H9 (cell line): Measurements from ENCODE around the gene CDH13. TPM values are rescaled to one million over a fixed set of nuclear protein-coding genes. Genes with fewer than 3 reads are reported as not detected.

Experiments
- DNase-seq: peaks from one replicate; pipeline ENCODE4 v3.0.0-alpha.2; 2017
- H2AFZ ChIP-seq: one replicate; pipeline ENCODE4 v1.6.1; 2013; ENCODE audit warnings: mild to moderate bottlenecking, low read length, control low read depth, moderate library complexity
- H2AK5ac ChIP-seq: 2 replicates; pipeline ENCODE4 v1.6.1; 2013; ENCODE audit warnings: low read length, control low read depth, mixed read lengths; ENCODE audit not compliant: insufficient read length
- H2BK120ac ChIP-seq: one replicate; pipeline ENCODE4 v1.6.1; 2013; ENCODE audit warnings: low read depth, mild to moderate bottlenecking, low read length, control low read depth, inconsistent platforms; ENCODE audit not compliant: poor library complexity, severe bottlenecking
- H2BK12ac ChIP-seq: 2 replicates; pipeline ENCODE4 v1.6.1; 2013; ENCODE audit warnings: low read length, control low read depth, mixed read lengths, low read depth; ENCODE audit not compliant: insufficient read length
- H2BK15ac ChIP-seq: 2 replicates; pipeline ENCODE4 v1.6.1; 2013; ENCODE audit warnings: low read depth, low read length, control low read depth
- H2BK20ac ChIP-seq: one replicate; pipeline ENCODE4 v1.6.1; 2013; ENCODE audit warnings: low read depth, mild to moderate bottlenecking, low read length, control low read depth, inconsistent platforms; ENCODE audit not compliant: poor library complexity, severe bottlenecking
- H2BK5ac ChIP-seq: 2 replicates; pipeline ENCODE4 v1.6.1; 2013; ENCODE audit warnings: low read length, control low read depth, mixed read lengths; ENCODE audit not compliant: insufficient read length
- H3K14ac ChIP-seq: 2 replicates; pipeline ENCODE4 v1.6.1; 2013; ENCODE audit warnings: low read length, control low read depth; ENCODE audit not compliant: insufficient read depth
- H3K18ac ChIP-seq: 2 replicates; pipeline ENCODE4 v1.6.1; 2013; ENCODE audit warnings: low read depth, mild to moderate bottlenecking, mixed read lengths, low read length, control low read depth; ENCODE audit not compliant: insufficient read length
- H3K23ac ChIP-seq: 2 replicates; pipeline ENCODE4 v1.6.1; 2013; ENCODE audit warnings: low read length, control low read depth, mixed read lengths, low read depth; ENCODE audit not compliant: insufficient read length
- H3K23me2 ChIP-seq: 2 replicates; pipeline ENCODE4 v1.6.1; 2013; ENCODE audit warnings: low read depth, mild to moderate bottlenecking, mixed read lengths, low read length, control low read depth; ENCODE audit not compliant: insufficient read length, poor library complexity, severe bottlenecking
- H3K27ac ChIP-seq: 2 replicates; pipeline ENCODE4 v1.5.1; 2013; ENCODE audit warnings: low read length, control low read depth, mixed read lengths, low read depth; ENCODE audit not compliant: insufficient read length
- H3K27me3 ChIP-seq: 2 replicates; pipeline ENCODE4 v1.6.1; 2013; ENCODE audit warnings: low read length, control low read depth, inconsistent platforms; ENCODE audit not compliant: insufficient read depth
- H3K4ac ChIP-seq: 2 replicates; pipeline ENCODE4 v1.6.1; 2013; ENCODE audit warnings: low read depth, mild to moderate bottlenecking, control low read depth, inconsistent platforms, low read length, moderate library complexity
- H3K4me1 ChIP-seq: 2 replicates; pipeline ENCODE4 v1.6.1; 2013; ENCODE audit warnings: low read length, control low read depth, inconsistent platforms; ENCODE audit not compliant: insufficient read depth
- H3K4me2 ChIP-seq: 2 replicates; pipeline ENCODE4 v1.6.1; 2013; ENCODE audit warnings: low read length, control low read depth, mixed read lengths; ENCODE audit not compliant: insufficient read length, insufficient read depth
- H3K56ac ChIP-seq: 2 replicates; pipeline ENCODE4 v1.6.1; 2013; ENCODE audit warnings: low read depth, mild to moderate bottlenecking, mixed read lengths, low read length, control low read depth; ENCODE audit not compliant: insufficient read length
- H3K79me1 ChIP-seq: 2 replicates; pipeline ENCODE4 v1.6.1; 2013; ENCODE audit warnings: low read depth, mild to moderate bottlenecking, moderate library complexity, low read length, control low read depth, inconsistent platforms; ENCODE audit not compliant: insufficient read depth, poor library complexity, severe bottlenecking
- H3K79me2 ChIP-seq: 2 replicates; pipeline ENCODE4 v1.6.1; 2013; ENCODE audit warnings: low read length, control low read depth, inconsistent platforms; ENCODE audit not compliant: insufficient read depth
- H3K9ac ChIP-seq: 2 replicates; pipeline ENCODE4 v1.6.1; 2013; ENCODE audit warnings: low read length, control low read depth, mixed read lengths; ENCODE audit not compliant: insufficient read length; ENCODE audit errors: extremely low read depth
- H3K9me3 ChIP-seq: one replicate; pipeline ENCODE4 v1.6.1; 2013; ENCODE audit warnings: low read depth, low read length, inconsistent platforms; ENCODE audit not compliant: control insufficient read depth
- H3T11ph ChIP-seq: one replicate; pipeline ENCODE4 v1.6.1; 2013; ENCODE audit warnings: mild to moderate bottlenecking, low read length, control low read depth, inconsistent platforms
- H4K20me1 ChIP-seq: one replicate; pipeline ENCODE4 v1.6.1; 2013; ENCODE audit not compliant: control insufficient read depth, insufficient read length, insufficient read depth
- H4K5ac ChIP-seq: 2 replicates; pipeline ENCODE4 v1.6.1; 2013; ENCODE audit warnings: low read depth, mild to moderate bottlenecking, mixed read lengths, low read length, control low read depth; ENCODE audit not compliant: insufficient read length
- H4K8ac ChIP-seq: replicated peaks from 2 replicates; pipeline ENCODE4 v1.6.1; 2013; ENCODE audit warnings: low read length, control low read depth, mixed read lengths, low read depth; ENCODE audit not compliant: insufficient read length
- H4K91ac ChIP-seq: 2 replicates; pipeline ENCODE4 v1.6.1; 2013; ENCODE audit warnings: low read depth, mild to moderate bottlenecking, moderate library complexity, mixed read lengths, low read length, control low read depth; ENCODE audit not compliant: insufficient read length
- H3K27ac Mint-ChIP-seq, 3 experiments: 2 replicates in 2 of 3; 3 replicates in 1 of 3; pipeline ENCODE4 v1.8.0; 2020 to 2021; ENCODE audit warnings: mixed read lengths in 3 of 3, mild to moderate bottlenecking in 1 of 3, moderate library complexity in 1 of 3
- H3K27me3 Mint-ChIP-seq: 2 replicates; pipeline ENCODE4 v1.8.0; 2021; ENCODE audit warnings: low read depth, mild to moderate bottlenecking, moderate library complexity, mixed read lengths
- H3K36me3 Mint-ChIP-seq, 3 experiments: 2 replicates in 2 of 3; 3 replicates in 1 of 3; pipeline ENCODE4 v1.8.0; 2020 to 2021; ENCODE audit warnings: low read depth in 3 of 3, mixed read lengths in 3 of 3; ENCODE audit not compliant: insufficient read depth in 1 of 3
- H3K4me1 Mint-ChIP-seq, 2 experiments: 2 replicates each; pipeline ENCODE4 v1.8.0; 2020; ENCODE audit warnings: mixed read lengths in 2 of 2
- H3K4me3 Mint-ChIP-seq, 2 experiments: 2 replicates in 1 of 2; 3 replicates in 1 of 2; pipeline ENCODE4 v1.8.0; 2020 to 2021; ENCODE audit warnings: mild to moderate bottlenecking in 2 of 2, mixed read lengths in 2 of 2, moderate library complexity in 1 of 2
- H3K9me3 Mint-ChIP-seq, 2 experiments: 2 replicates in 1 of 2; 3 replicates in 1 of 2; pipeline ENCODE4 v1.8.0; 2020; ENCODE audit warnings: mild to moderate bottlenecking in 2 of 2, mixed read lengths in 2 of 2, moderate library complexity in 1 of 2
- CTCF ChIP-seq: fragments of 200-600 bp; sonication (generic); conservative IDR thresholded peaks from 3 replicates; pipeline ENCODE4 v1.8.0; 2021; ENCODE audit warnings: antibody characterized with exemption, mild to moderate bottlenecking
- WGBS: extraction: QIAGEN DNeasy Blood & Tissue Kit; methylation state at CpG from one replicate; pipeline ENCODE4 v1.1.7; 2013; ENCODE audit warnings: missing lambda C conversion rate, low lambda C conversion rate, mixed read lengths; ENCODE audit not compliant: insufficient read length; ENCODE audit errors: extremely low coverage; 5-methylcytosine and 5-hydroxymethylcytosine counted together
- total RNA-seq: library from RNA; stranded (reverse); gene quantifications from 2 replicates; pipeline ENCODE4 v1.2.1, GENCODE V29; 2021

The CDH13 gene
- total RNA-seq, 1 experiment from 2014 or later: 1.5 TPM

GRCh38 chr16:83458612-83459011 is 831.8 kb downstream of the CDH13 start:
- Mint-ChIP-seq H3K4me1 (no peaks in the 10 kb centered on the region), H3K9me3 (no peaks in the 10 kb centered on the region), H3K36me3 (no peaks in the 10 kb centered on the region), H3K27me3 (peaks cover 2% of the 10 kb centered on the region; the same call in 1 of the 2 replicates), H3K27ac (no peak overlapping the region), H3K4me3 (no peak overlapping the region)
- TF ChIP-seq CTCF: no peak
- Histone ChIP-seq H2BK120ac (no peak overlapping the region), H2BK12ac (no peak overlapping the region), H2BK20ac (no peak overlapping the region), H4K5ac (no peak overlapping the region), H3K4me2 (no peak overlapping the region), H2AFZ (no peak overlapping the region), H3K23me2 (no peaks in the 10 kb centered on the region), H3K23ac (no peak overlapping the region), H3K18ac (no peak overlapping the region), H4K91ac (no peak overlapping the region), H2AK5ac (no peak overlapping the region), H2BK15ac (no peak overlapping the region), H3K56ac (no peak overlapping the region), H3K27ac (no peak overlapping the region), H3K9me3 (no peaks in the 10 kb centered on the region), H3K9ac (no peak overlapping the region), H3K79me2 (no peaks in the 10 kb centered on the region), H2BK5ac (no peak overlapping the region), H3K4ac (no peak overlapping the region), H4K20me1 (no peaks in the 10 kb centered on the region), H4K8ac (no peak overlapping the region), H3K79me1 (no peaks in the 10 kb centered on the region), H3K27me3 (no peaks in the 10 kb centered on the region), H3T11ph (no peak overlapping the region), H3K4me1 (no peaks in the 10 kb centered on the region), H3K14ac (no peak overlapping the region)
- no CpG with 5 or more reads among the region's 4 CpGs for WGBS
- no peak for DNase-seq
